Measurements from ENCODE around the gene TNFAIP8.
"Not testable (repeated sequence)": the region's sequence is repeated elsewhere in the genome, so short reads cannot be mapped to it uniquely, and the experiment has no call there.

GRCh38 chr5:119444643-119445042 is 88.8 kb downstream of the TNFAIP8 start:
- TF ChIP-seq MAX (CRISPR knock-in tag; IDR thresholded peaks at IDR 0.05); ESRRA (CRISPR knock-in tag; IDR thresholded peaks at IDR 0.05; ENCODE audit: borderline replicate concordance); ZNF532 (CRISPR knock-in tag; IDR thresholded peaks at IDR 0.05; ENCODE audit: borderline replicate concordance); CTCF (IDR thresholded peaks at IDR 0.05); KAT7 (CRISPR knock-in tag; IDR thresholded peaks at IDR 0.05; ENCODE audit: borderline replicate concordance); ZSCAN18 (CRISPR knock-in tag; IDR thresholded peaks at IDR 0.05); CREB1 (CRISPR knock-in tag; IDR thresholded peaks at IDR 0.05); ZNF416 (CRISPR knock-in tag; IDR thresholded peaks at IDR 0.05); GABPB1 (CRISPR knock-in tag; IDR thresholded peaks at IDR 0.05); TCF7 (CRISPR knock-in tag; IDR thresholded peaks at IDR 0.05; ENCODE audit: low read depth); SP1 (CRISPR knock-in tag; conservative IDR thresholded peaks at IDR 0.05): not testable (repeated sequence)

Data from WTC11 (cell line).